ENCODE results near the gene MR1.

- TF ChIP-seq CTCF (IDR thresholded peaks at IDR 0.05) (no peak), POLR2A (IDR thresholded peaks at IDR 0.05) (no peak)
Observed at GRCh38 chr1:181086091-181086490, 52.3 kb downstream of the MR1 start.
